Neural progenitor cell (in vitro differentiated cells): Measurements from ENCODE around the gene APBB1. TPM values are rescaled to one million over a fixed set of nuclear protein-coding genes. Genes with fewer than 3 reads are reported as not detected.
A peak's percentile ranks its signal among the peaks of the same experiment; 100 is the strongest.

Experiments used
- DNase-seq: peaks from one replicate; pipeline ENCODE4 v3.0.0-alpha.2; 2016; ENCODE audit warnings: low spot score
- H2AFZ ChIP-seq: fragments of 200-600 bp; sonication (generic); replicated peaks from 2 replicates; pipeline ENCODE4 v1.6.1; 2016; ENCODE audit warnings: antibody characterized with exemption
- H3F3A ChIP-seq: fragments of 200-600 bp; sonication (generic); 2 replicates; pipeline ENCODE4 v1.6.1; 2016; ENCODE audit warnings: antibody characterized with exemption, low read depth
- H3K27ac ChIP-seq: fragments of 200-600 bp; sonication (generic); 2 replicates; pipeline ENCODE4 v1.5.1; 2016; ENCODE audit warnings: mild to moderate bottlenecking
- H3K27me3 ChIP-seq: fragments of 200-600 bp; sonication (generic); 2 replicates; pipeline ENCODE4 v1.6.1; 2016; ENCODE audit warnings: mild to moderate bottlenecking, moderate library complexity
- H3K36me3 ChIP-seq: fragments of 200-600 bp; sonication (generic); 2 replicates; pipeline ENCODE4 v1.5.1; 2016
- H3K4me1 ChIP-seq: fragments of 200-600 bp; sonication (generic); 2 replicates; pipeline ENCODE4 v1.6.1; 2016; ENCODE audit warnings: mixed run types
- H3K4me2 ChIP-seq: fragments of 200-600 bp; sonication (generic); 2 replicates; pipeline ENCODE4 v1.6.1; 2016
- H3K4me3 ChIP-seq: fragments of 200-600 bp; sonication (generic); 2 replicates; pipeline ENCODE4 v1.5.1; 2016
- H3K79me2 ChIP-seq: fragments of 200-600 bp; sonication (generic); 2 replicates; pipeline ENCODE4 v1.6.1; 2016; ENCODE audit warnings: low read depth
- H3K9ac ChIP-seq: fragments of 200-600 bp; sonication (generic); 2 replicates; pipeline ENCODE4 v1.6.1; 2016
- H3K9me3 ChIP-seq: fragments of 200-600 bp; sonication (generic); 2 replicates; pipeline ENCODE4 v1.5.1; 2016; ENCODE audit warnings: low read depth
- H4K20me1 ChIP-seq: fragments of 200-600 bp; sonication (generic); 2 replicates; pipeline ENCODE4 v1.6.1; 2016; ENCODE audit warnings: low read depth
- H3K27ac Mint-ChIP-seq: 3 replicates; pipeline ENCODE4 v1.8.0; 2021; ENCODE audit warnings: mixed read lengths
- H3K27me3 Mint-ChIP-seq: 2 replicates; pipeline ENCODE4 v1.8.0; 2022; ENCODE audit warnings: low read depth, mild to moderate bottlenecking, inconsistent platforms, moderate library complexity, mixed read lengths; ENCODE audit not compliant: insufficient read depth
- H3K36me3 Mint-ChIP-seq: 3 replicates; pipeline ENCODE4 v1.8.0; 2021; ENCODE audit warnings: mixed read lengths
- H3K4me1 Mint-ChIP-seq: 3 replicates; pipeline ENCODE4 v1.8.0; 2021; ENCODE audit warnings: mixed read lengths
- H3K4me3 Mint-ChIP-seq: 3 replicates; pipeline ENCODE4 v1.8.0; 2021; ENCODE audit warnings: mild to moderate bottlenecking, moderate library complexity, mixed read lengths
- H3K9me3 Mint-ChIP-seq: 3 replicates; pipeline ENCODE4 v1.8.0; 2020; ENCODE audit warnings: mixed read lengths
- EZH2 ChIP-seq: fragments of 200-600 bp; sonication (generic); IDR thresholded peaks from 2 replicates; pipeline ENCODE4 v1.6.1; 2017; ENCODE audit warnings: antibody characterized with exemption, mild to moderate bottlenecking, moderate library complexity
- EZH2phosphoT487 ChIP-seq: fragments of 200-600 bp; sonication (generic); IDR thresholded peaks from 2 replicates; pipeline ENCODE4 v1.6.1; 2017; ENCODE audit warnings: antibody characterized with exemption
- total RNA-seq: library from RNA; depleted of rRNA; stranded (reverse); fragments of >200 nt; gene quantifications from 2 replicates; pipeline ENCODE4 v1.2.3, GENCODE V29; 2015; ENCODE audit warnings: low replicate concordance
- TF ChIP-seq, protein P1 (sequence below): fragments of 200-600 bp; sonication (generic); IDR thresholded peaks from 2 replicates; pipeline ENCODE4 v1.5.1; 2017; ENCODE audit warnings: antibody characterized with exemption, mild to moderate bottlenecking

APBB1 gene
- total RNA-seq, 1 donor from 2014 or later, result 38.5 TPM

DNA sequence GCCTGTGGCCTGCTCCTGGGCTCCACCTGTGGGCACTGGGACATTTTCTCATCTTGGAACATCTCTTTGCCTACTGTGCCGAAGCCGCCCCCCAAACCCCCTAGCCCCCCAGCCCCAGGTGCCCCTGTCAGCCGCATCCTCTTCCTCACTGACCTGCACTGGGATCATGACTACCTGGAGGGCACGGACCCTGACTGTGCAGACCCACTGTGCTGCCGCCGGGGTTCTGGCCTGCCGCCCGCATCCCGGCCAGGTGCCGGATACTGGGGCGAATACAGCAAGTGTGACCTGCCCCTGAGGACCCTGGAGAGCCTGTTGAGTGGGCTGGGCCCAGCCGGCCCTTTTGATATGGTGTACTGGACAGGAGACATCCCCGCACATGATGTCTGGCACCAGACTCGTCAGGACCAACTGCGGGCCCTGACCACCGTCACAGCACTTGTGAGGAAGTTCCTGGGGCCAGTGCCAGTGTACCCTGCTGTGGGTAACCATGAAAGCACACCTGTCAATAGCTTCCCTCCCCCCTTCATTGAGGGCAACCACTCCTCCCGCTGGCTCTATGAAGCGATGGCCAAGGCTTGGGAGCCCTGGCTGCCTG, 27.3 kb downstream of the APBB1 start:
- H3K4me1 ChIP-seq, result peaks cover 12% of the 10 kb centered on the region
- no peak overlapping the region for H3K9ac ChIP-seq
- H3K36me3 ChIP-seq, result no peaks in the 10 kb centered on the region
- Mint-ChIP-seq H3K27ac (no peak overlapping the region), H3K27me3 (peaks cover 10% of the 10 kb centered on the region), H3K4me3 (peak overlapping the region; percentile 90), H3K9me3 (no peaks in the 10 kb centered on the region), H3K36me3 (peaks cover 11% of the 10 kb centered on the region), H3K4me1 (peaks cover 16% of the 10 kb centered on the region)
- no peaks in the 10 kb centered on the region for H4K20me1 ChIP-seq
- peaks cover 27% of the 10 kb centered on the region for H3F3A ChIP-seq
- no peak overlapping the region for H3K4me3 ChIP-seq
- no peak overlapping the region for H2AFZ ChIP-seq
- H3K27me3 ChIP-seq, result no peaks in the 10 kb centered on the region
- TF ChIP-seq, protein P1, sequence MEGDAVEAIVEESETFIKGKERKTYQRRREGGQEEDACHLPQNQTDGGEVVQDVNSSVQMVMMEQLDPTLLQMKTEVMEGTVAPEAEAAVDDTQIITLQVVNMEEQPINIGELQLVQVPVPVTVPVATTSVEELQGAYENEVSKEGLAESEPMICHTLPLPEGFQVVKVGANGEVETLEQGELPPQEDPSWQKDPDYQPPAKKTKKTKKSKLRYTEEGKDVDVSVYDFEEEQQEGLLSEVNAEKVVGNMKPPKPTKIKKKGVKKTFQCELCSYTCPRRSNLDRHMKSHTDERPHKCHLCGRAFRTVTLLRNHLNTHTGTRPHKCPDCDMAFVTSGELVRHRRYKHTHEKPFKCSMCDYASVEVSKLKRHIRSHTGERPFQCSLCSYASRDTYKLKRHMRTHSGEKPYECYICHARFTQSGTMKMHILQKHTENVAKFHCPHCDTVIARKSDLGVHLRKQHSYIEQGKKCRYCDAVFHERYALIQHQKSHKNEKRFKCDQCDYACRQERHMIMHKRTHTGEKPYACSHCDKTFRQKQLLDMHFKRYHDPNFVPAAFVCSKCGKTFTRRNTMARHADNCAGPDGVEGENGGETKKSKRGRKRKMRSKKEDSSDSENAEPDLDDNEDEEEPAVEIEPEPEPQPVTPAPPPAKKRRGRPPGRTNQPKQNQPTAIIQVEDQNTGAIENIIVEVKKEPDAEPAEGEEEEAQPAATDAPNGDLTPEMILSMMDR, result no peak
- no peak for TF ChIP-seq EZH2
- TF ChIP-seq EZH2phosphoT487, result no peak
- H3K4me2 ChIP-seq, result no peak overlapping the region
- no peak for DNase-seq
- no peaks in the 10 kb centered on the region for H3K79me2 ChIP-seq
- H3K27ac ChIP-seq, result no peak overlapping the region
- no peaks in the 10 kb centered on the region for H3K9me3 ChIP-seq

DNA sequence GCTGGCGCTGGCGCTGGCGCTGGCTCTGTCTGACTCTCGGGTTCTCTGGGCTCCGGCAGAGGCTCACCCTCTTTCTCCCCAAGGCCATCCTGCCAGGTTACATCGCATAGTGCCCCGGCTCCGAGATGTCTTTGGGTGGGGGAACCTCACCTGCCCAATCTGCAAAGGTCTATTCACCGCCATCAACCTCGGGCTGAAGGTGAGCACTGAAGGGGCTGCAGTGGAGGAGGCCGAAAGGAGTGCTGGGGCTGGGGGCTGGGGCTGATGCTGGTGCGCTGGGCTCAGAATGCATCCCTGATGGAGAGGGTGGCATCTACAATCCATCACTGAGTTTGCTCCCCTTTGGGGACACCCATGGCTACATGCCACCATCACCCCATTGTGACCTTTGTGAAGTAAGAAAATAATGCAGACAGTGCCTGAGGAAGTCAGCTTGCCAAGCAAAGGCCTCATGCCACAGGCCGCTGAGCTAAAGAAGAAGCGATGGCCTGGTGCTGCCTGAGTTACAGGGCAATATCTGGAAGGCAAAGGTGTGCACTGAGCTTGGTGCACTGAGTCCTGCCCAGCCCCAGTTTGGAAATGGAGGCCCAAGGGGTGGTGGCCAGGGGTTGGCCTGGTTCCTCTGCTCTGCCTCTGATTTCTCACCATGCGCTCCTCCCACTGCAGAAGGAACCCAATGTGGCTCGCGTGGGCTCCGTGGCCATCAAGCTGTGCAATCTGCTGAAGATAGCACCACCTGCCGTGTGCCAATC, 28.0 kb downstream of the APBB1 start:
- Mint-ChIP-seq H3K9me3 (no peaks in the 10 kb centered on the region), H3K36me3 (peaks cover 4% of the 10 kb centered on the region), H3K27me3 (peaks cover 7% of the 10 kb centered on the region), H3K4me1 (peaks cover 16% of the 10 kb centered on the region), H3K27ac (no peak overlapping the region), H3K4me3 (peak overlapping the region; percentile 90)
- Histone ChIP-seq H3K4me3 (peak overlapping the region; percentile 82), H3K27ac (no peak overlapping the region), H3K9me3 (no peaks in the 10 kb centered on the region), H3K79me2 (no peaks in the 10 kb centered on the region), H3K4me2 (peak overlapping the region; percentile 94), H3K36me3 (no peaks in the 10 kb centered on the region), H3K27me3 (no peaks in the 10 kb centered on the region), H3K4me1 (peaks cover 12% of the 10 kb centered on the region), H4K20me1 (no peaks in the 10 kb centered on the region), H2AFZ (peak overlapping the region; percentile 89), H3K9ac (peak overlapping the region; percentile 56), H3F3A (peaks cover 27% of the 10 kb centered on the region)
- no peak for DNase-seq
- TF ChIP-seq EZH2phosphoT487 (no peak), EZH2 (no peak)
- TF ChIP-seq, protein P1, result no peak

DNA sequence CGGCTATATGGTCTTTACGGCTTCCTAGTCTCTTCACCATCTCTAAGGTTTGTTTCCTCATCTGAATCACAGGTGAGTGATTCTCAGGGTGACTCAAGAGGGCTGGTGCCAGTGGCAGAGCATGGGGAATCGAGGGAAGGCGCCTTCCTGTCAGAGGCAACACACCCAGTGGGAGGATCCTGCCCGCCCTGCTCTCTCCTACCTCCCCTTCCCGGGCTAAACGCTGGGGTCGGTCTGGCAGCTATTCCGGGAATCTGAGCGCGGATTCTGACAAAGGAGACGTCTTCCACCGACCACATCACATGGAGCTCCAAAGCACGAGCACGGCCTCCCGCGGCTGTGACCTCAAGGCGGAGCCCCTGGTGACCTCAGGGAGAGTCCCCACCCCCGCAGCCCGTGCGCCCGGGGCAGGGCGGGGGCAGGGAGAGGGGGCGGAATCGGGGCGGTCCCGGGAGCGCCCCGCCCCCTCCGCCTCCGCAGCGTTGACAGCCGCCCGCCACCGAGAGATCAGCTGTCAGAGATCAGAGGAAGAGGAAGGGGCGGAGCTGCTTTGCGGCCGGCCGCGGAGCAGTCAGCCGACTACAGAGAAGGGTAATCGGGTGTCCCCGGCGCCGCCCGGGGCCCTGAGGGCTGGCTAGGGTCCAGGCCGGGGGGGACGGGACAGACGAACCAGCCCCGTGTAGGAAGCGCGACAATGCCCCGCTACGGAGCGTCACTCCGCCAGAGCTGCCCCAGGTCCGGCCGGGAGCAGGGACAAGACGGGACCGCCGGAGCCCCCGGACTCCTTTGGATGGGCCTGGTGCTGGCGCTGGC, 28.8 kb downstream of the APBB1 start, which contains the start of gene SMPD1:
Gene SMPD1, plus strand, starts transcription at position 570 of the 813 bp plus-strand sequence. Its CDS starts 125 bp downstream, at position 695.
- peak within 1 kb of the TSS; percentile 56 for H3K9ac ChIP-seq
- Mint-ChIP-seq H3K9me3 (no peaks in the 10 kb centered on the region), H3K4me1 (peaks cover 18% of the 10 kb centered on the region), H3K4me3 (peak within 1 kb of the TSS; percentile 90), H3K27me3 (peaks cover 5% of the 10 kb centered on the region), H3K27ac (peak within 1 kb of the TSS; percentile 80), H3K36me3 (peaks cover 2% of the 10 kb centered on the region)
- peaks cover 16% of the 10 kb centered on the region for H3K4me1 ChIP-seq
- H3K4me3 ChIP-seq, result peak within 1 kb of the TSS; percentile 82
- H3K27ac ChIP-seq, result no peak within 1 kb of the TSS
- no peaks in the 10 kb centered on the region for H3K9me3 ChIP-seq
- H3F3A ChIP-seq, result peaks cover 27% of the 10 kb centered on the region
- H3K79me2 ChIP-seq, result no peaks in the 10 kb centered on the region
- peak; percentile 96 for DNase-seq
- H3K36me3 ChIP-seq, result no peaks in the 10 kb centered on the region
- TF ChIP-seq, protein P1, result no peak
- TF ChIP-seq EZH2phosphoT487, result no peak
- H4K20me1 ChIP-seq, result no peaks in the 10 kb centered on the region
- peak within 1 kb of the TSS; percentile 89 for H2AFZ ChIP-seq
- H3K4me2 ChIP-seq, result peak within 1 kb of the TSS; percentile 94
- H3K27me3 ChIP-seq, result no peaks in the 10 kb centered on the region
